HG03139 (cell line): ENCODE data around the gene TTC13.

Experiments used
- ATAC-seq: cut with Tn5 transposase; IDR thresholded peaks from one replicate; pipeline ENCODE4 v1.9.1; 2021; ENCODE audit not compliant: unreplicated experiment

The TTC13 gene

DNA sequence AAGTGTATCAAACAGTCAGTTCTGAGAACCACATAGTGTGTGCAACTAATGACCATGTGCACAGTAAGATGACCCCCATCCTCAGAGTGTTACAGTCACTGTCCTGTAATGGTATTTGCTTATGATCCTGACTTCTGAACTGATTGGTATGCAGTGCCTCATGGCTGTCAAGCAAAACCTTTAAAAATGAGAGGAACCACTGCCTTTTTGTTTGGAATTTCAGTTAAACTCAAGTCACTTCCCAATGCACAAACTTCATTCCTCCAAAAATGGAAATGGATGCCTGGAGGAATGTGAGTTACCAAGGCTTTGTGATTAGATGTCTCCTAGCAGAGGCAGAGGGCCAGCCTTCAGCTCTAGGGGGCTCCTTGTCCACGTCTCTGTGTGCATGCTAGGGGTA lies 120.8 kb downstream of the TTC13 start:
- no peak for ATAC-seq

GRCh38 chr1:230857077-230857476 lies 121.6 kb downstream of the TTC13 start:
- ATAC-seq = no peak
